HL-60 (cell line): ENCODE measurements around the gene SLC12A8.

Source experiments
- CTCF ChIP-seq: IDR thresholded peaks from one replicate; pipeline ENCODE4 v1.5.1; 2011; ENCODE audit warnings: low read length, control low read depth, inconsistent platforms; ENCODE audit not compliant: insufficient read depth
- GABPA ChIP-seq: IDR thresholded peaks from 2 replicates; pipeline ENCODE4 v1.6.1; 2012; ENCODE audit warnings: low read depth
- POLR2AphosphoS5 ChIP-seq: IDR thresholded peaks from 2 replicates; pipeline ENCODE4 v1.6.1; 2012; ENCODE audit warnings: low read depth
- REST ChIP-seq: IDR thresholded peaks from 2 replicates; pipeline ENCODE4 v1.6.1; 2012; ENCODE audit warnings: low read depth; ENCODE audit not compliant: insufficient replicate concordance
- SPI1 ChIP-seq: IDR thresholded peaks from 2 replicates; pipeline ENCODE4 v1.6.1; 2012; ENCODE audit warnings: low read depth, mild to moderate bottlenecking, borderline replicate concordance

GRCh38 chr3:125261031-125261430 lies 48.5 kb upstream of the SLC12A8 start:
- no peak for TF ChIP-seq POLR2AphosphoS5
- no peak for TF ChIP-seq CTCF
- no peak for TF ChIP-seq REST
- no peak for TF ChIP-seq GABPA
- no peak for TF ChIP-seq SPI1
